ENCODE measurements around the gene TRIM40. TPM values are rescaled to one million over a fixed set of nuclear protein-coding genes. Genes with fewer than 3 reads are reported as not detected.

The TRIM40 gene
- total and polyA plus RNA-seq, 2 of the 13 experiments (the other 11 are each of a cell fraction or from before 2014, with no cell fraction given): 0.58 TPM; not detected in 1

DNA sequence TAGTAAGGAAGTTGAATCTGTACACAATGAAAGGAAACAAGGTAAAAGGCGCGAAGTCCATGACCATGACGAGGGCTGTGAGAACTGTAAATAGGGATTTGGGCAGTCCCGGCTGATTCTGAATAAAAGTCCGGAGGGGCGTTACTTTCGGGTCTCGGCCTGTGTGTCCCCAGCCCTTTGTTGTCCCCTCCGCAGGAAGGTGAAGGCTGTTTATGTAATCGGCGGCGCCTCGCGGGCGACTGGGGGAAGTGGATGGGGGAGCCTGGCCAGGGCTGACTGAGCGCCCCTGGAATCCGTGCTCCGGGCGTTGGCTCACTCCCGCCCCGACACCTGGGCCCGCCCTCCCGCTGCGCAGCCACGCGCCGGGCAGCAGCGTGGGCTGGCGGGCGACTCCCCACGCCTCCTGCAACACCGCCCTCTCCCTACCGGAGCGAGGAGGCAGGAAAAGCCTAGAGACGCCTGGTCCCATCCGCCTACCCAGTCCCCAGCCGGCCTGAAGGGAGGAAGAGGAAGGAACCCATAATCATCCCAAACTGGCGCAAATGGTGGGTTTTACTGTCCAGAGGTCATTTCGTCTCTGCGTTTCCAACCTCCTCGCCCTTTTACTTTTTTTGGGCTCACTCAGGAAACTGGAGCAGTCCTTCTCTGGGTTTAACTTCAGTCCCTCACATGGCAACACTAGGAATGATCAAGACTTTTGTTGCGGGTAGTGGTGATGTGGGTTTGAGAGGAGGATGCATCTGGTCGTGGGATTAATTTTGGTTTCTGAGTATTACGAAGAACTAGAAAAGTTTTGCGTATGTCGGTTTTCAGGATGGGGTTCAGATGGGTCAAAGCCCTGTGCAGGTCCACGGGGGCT is 35.1 kb upstream of the TRIM40 start (continued):
- TF ChIP-seq GMEB2 (CRISPR knock-in tag; IDR thresholded peaks at IDR 0.05; ENCODE audit: low read depth): 0 out of 2 replicates have a peak, but pooled peaks have one; percentile 24
- TF ChIP-seq, protein P1, sequence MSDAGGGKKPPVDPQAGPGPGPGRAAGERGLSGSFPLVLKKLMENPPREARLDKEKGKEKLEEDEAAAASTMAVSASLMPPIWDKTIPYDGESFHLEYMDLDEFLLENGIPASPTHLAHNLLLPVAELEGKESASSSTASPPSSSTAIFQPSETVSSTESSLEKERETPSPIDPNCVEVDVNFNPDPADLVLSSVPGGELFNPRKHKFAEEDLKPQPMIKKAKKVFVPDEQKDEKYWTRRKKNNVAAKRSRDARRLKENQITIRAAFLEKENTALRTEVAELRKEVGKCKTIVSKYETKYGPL (CRISPR knock-in tag; IDR thresholded peaks at IDR 0.05): peak; percentile 47; the same call in 1 of the 2 replicates
- TF ChIP-seq, protein P2, sequence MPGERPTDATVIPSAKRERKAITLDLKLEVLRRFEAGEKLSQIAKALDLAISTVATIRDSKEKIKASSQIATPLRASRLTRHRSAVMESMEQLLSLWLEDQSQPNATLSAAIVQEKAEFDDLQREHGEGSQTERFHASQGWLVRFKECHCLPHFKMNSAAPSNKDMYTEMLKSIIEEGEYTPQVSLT (CRISPR knock-in tag; IDR thresholded peaks at IDR 0.05; ENCODE audit: borderline replicate concordance, low read depth): no peak
- TF ChIP-seq NCOA1 (CRISPR knock-in tag; IDR thresholded peaks at IDR 0.05): 0 out of 2 replicates have a peak, but pooled peaks have one; percentile 69
- no peak for TF ChIP-seq ATF7 (IDR thresholded peaks at IDR 0.05)
- no peak for TF ChIP-seq ATF7 (CRISPR knock-in tag; IDR thresholded peaks at IDR 0.05)
- TF ChIP-seq ZNF225 (CRISPR knock-in tag; IDR thresholded peaks at IDR 0.05): no peak
- no peak; the same call in 1 of the 2 replicates for TF ChIP-seq ZNF329 (CRISPR knock-in tag; IDR thresholded peaks at IDR 0.05; ENCODE audit: low read depth)
- TF ChIP-seq RCOR2 (CRISPR knock-in tag; IDR thresholded peaks at IDR 0.05): no peak
- peak; percentile 24; the same call in 1 of the 2 replicates for TF ChIP-seq CBFB (CRISPR knock-in tag; IDR thresholded peaks at IDR 0.05)
- TF ChIP-seq TCF7 (IDR thresholded peaks at IDR 0.05; ENCODE audit: low read depth): peak; percentile 74; the same call in 1 of the 2 replicates
- TF ChIP-seq TOPORS (CRISPR knock-in tag; IDR thresholded peaks at IDR 0.05): no peak
- no peak for TF ChIP-seq CERS6 (CRISPR knock-in tag; IDR thresholded peaks at IDR 0.05)
- TF ChIP-seq ZNF251 (CRISPR knock-in tag; IDR thresholded peaks at IDR 0.05): no peak
- peak; percentile 55 for TF ChIP-seq MXD4 (CRISPR knock-in tag; IDR thresholded peaks at IDR 0.05)
- TF ChIP-seq, protein P3, sequence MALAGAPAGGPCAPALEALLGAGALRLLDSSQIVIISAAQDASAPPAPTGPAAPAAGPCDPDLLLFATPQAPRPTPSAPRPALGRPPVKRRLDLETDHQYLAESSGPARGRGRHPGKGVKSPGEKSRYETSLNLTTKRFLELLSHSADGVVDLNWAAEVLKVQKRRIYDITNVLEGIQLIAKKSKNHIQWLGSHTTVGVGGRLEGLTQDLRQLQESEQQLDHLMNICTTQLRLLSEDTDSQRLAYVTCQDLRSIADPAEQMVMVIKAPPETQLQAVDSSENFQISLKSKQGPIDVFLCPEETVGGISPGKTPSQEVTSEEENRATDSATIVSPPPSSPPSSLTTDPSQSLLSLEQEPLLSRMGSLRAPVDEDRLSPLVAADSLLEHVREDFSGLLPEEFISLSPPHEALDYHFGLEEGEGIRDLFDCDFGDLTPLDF (CRISPR knock-in tag; IDR thresholded peaks at IDR 0.05): no peak; the same call in 1 of the 2 replicates
- TF ChIP-seq, protein P4, sequence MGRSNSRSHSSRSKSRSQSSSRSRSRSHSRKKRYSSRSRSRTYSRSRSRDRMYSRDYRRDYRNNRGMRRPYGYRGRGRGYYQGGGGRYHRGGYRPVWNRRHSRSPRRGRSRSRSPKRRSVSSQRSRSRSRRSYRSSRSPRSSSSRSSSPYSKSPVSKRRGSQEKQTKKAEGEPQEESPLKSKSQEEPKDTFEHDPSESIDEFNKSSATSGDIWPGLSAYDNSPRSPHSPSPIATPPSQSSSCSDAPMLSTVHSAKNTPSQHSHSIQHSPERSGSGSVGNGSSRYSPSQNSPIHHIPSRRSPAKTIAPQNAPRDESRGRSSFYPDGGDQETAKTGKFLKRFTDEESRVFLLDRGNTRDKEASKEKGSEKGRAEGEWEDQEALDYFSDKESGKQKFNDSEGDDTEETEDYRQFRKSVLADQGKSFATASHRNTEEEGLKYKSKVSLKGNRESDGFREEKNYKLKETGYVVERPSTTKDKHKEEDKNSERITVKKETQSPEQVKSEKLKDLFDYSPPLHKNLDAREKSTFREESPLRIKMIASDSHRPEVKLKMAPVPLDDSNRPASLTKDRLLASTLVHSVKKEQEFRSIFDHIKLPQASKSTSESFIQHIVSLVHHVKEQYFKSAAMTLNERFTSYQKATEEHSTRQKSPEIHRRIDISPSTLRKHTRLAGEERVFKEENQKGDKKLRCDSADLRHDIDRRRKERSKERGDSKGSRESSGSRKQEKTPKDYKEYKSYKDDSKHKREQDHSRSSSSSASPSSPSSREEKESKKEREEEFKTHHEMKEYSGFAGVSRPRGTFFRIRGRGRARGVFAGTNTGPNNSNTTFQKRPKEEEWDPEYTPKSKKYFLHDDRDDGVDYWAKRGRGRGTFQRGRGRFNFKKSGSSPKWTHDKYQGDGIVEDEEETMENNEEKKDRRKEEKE (IDR thresholded peaks at IDR 0.05): no peak
- no peak for TF ChIP-seq ZNF317 (CRISPR knock-in tag; IDR thresholded peaks at IDR 0.05)
- peak; percentile 69; the same call in 1 of the 2 replicates for TF ChIP-seq ZNF331 (CRISPR knock-in tag; IDR thresholded peaks at IDR 0.05)
- 0 out of 2 replicates have a peak, but pooled peaks have one; percentile 9 for TF ChIP-seq TSC22D2 (CRISPR knock-in tag; IDR thresholded peaks at IDR 0.05; ENCODE audit: borderline replicate concordance)
- peak; percentile 46; the same call in 1 of the 2 replicates for TF ChIP-seq ZNF644 (CRISPR knock-in tag; IDR thresholded peaks at IDR 0.05; ENCODE audit: low read depth)
- no peak for TF ChIP-seq MAF1 (CRISPR knock-in tag; IDR thresholded peaks at IDR 0.05; ENCODE audit: borderline replicate concordance)
- TF ChIP-seq ZSCAN30 (CRISPR knock-in tag; IDR thresholded peaks at IDR 0.05): 0 out of 2 replicates have a peak, but pooled peaks have one; percentile 48

All from HepG2 (cell line).